Ammon's horn (tissue), 1 donor: ENCODE measurements around the gene ECE1.

Experiments
- DNase-seq: peaks from one replicate; pipeline ENCODE4 v3.0.0-alpha.2; 2016; ENCODE audit warnings: low spot score

Gene ECE1

DNA sequence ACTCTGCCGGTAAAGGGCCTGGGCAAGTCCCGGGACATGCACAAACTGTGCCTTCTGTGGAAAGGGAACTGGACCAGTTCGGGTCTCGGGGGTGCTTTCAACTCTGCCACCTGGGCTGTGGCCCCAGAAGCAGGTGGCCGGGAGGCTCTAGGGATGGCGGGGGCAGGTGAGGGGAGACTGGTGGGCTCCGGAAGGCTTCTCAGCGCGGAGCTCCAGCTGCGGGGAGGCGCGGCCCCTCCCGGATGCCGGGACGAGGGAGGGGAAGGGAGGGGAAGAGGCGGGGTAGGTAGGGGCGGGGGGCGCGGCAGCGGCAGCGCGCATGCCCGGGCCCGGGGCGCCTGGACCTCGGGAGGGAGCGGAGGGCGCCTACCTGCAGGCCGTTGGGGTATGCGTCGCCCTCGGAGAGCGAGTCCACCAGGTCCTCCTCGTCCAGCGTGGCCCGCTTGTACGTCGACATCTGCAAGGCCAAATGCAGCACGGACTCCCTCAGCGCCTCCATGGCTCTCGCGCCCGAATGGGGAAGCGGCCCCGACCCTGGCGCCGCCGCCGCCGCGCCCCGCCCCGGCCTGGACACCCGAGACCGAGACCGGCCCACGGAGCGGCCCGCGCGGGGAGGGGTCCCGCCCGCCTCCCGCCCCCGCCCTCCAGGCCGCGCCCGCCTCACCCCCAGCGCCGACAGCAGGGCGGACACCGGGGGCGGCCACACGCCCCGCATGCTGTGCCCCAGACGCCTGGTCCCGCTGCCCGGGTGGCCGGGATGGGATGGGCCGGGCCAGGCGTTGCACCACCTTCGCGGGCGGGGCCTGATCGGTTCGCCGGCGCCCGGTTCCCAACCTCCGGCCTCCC, at the start of gene ECE1:
ECE1 (minus strand) TSS at position 764 of the 846 bp plus-strand sequence; CDS start at position 715, 49 bp downstream.
- no peak for DNase-seq

DNA sequence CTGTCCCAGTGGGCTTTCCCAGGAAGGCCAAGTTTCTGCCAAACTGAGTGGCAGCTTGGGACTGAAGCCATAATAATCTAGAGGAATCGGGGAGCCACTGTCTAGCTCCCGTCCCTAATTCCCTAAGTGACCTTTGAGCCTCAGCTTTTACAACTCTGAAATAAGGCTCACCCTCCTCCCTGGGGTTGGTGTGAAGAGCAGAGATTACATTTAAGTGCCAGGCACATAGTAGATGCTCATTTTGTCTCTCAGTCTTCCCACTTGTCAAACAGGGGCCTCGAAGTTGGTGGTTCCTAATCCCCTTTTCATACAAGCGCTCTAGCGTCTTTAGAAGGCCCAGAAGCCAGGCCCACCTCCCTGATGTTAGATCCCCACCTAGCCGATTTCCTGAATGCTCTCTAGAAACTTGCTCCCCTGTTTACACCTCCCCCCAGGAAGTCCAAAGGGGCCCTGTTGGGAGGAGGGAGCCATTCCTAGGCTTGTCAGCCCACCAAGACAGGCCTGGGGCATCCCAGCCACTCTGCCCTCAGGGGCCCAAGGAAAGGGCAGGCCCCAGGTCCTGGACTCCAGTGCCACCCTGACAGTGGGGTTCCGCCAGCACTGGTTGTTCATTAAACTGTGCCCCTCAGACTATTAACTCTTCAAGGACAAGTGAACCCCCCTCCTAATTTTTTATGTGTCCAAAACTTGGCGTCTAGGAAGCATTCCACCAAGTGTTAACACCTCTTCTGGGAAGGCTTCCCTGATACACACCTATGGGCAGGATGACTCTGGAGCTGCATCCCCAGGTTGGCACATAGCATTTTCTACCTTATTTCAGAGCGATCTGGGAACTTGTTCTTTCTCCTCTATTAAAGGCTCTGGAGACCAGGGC, 49.3 kb upstream of the ECE1 start:
- no peak for DNase-seq

DNA sequence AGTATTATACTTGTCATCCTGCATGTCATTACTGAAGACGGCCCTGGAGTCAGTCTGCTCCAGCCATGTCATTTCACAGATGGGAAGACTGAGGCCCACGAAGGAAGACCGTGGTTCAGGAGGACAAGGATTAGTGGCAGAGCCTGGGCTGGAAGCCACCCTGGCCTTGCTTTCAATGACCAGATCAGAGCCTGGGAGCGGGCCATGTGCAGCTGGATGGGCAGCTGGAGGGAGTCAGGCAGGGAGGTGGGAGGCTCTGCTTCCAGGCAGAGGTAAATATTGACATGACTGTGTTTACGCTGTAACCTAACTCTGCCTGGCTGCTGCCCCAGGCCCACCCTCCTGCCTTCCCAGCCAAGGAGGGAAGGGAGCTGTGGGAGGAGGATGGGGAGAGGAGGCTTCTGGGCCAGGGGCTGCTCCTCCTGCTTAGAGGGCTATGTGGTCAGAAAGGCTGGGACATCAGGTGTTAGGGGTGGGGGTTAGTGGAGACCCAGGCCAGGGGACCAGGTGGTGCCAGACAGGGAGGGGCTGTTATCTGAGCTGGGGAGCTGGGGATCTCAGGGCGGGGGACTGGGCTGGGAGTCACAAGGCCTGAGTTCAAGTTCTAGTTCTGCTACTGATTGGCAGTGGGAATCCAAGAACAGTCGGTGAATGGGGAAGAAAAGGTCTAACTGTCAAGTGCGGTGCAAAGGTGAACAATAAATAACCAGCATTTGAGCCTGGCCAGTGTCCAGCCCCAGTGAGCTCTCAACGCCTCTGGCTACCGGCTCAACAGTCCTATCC, 48.5 kb upstream of the ECE1 start:
- DNase-seq: no peak

DNA sequence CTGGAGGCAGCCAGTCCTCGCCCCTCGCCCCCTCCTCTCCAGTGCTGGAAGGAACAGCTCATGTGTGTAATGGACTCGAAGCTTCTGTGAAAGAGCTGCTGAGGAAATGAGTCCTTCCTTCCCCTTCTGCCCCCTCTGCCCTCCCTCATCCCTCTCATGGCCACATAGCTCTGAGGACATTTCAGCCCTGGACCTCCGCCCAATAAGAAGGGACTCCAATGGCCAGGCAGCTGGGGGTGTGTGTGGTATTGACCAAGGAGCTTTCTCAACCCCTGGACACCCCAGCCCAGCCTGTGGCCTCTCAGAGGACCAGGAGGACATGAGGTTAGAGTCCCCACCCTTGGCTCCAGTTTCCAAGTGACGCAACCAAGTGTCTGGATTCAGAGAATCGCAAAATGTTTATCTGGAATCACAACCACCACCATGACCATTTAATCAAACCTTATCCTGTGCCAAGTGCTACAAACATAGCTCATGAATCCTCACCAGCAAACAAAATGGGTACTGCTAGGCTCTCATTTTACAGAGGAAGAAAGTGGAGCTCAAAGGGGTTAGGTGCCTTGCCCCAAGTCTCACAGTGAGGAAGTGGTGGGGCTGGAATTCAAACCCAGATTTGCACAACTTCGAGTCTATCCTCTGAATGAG, 47.8 kb upstream of the ECE1 start:
- no peak for DNase-seq

DNA sequence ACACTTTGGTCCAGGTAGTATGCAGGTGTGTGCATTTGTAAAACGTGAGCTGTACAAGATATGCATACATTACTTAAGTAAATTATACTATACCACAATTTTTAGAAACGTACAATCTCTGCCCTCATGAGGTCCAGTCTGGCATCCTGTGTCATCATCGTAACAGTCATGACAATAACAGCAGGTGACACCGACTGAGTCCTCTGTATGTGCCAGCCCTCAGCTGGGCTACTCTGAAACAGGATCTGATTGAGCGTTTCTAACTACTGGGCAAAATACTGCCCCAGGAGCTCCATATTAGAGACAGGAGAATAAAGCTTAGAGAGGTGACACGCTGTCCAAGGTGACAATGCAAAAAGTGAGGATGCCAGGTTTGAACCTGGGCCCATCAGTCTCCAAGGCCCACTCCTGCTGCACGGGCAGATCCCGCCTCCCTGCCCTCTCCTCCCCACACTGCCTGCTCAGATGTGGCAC, 47.2 kb upstream of the ECE1 start:
- no peak for DNase-seq

DNA sequence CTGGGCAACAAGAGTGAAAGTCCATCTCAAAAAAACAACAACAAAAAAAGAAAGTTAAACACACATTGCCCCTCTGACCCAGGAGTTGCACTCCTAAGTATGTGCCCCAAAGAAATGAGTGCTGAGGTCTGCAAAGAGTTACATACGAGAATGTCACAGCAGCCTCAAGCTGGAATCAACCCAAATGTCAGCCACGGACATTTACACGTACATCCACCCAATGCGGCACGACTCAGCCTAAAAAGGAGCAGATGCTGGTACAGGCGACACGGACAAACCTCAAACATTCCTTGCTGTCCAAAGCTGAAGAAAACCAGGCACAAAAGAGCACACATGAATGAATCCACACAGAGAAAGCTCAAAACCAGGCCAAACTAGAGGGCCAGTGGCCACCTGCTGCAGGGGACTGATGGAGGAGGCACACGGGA, 46.8 kb upstream of the ECE1 start:
- no peak for DNase-seq

DNA sequence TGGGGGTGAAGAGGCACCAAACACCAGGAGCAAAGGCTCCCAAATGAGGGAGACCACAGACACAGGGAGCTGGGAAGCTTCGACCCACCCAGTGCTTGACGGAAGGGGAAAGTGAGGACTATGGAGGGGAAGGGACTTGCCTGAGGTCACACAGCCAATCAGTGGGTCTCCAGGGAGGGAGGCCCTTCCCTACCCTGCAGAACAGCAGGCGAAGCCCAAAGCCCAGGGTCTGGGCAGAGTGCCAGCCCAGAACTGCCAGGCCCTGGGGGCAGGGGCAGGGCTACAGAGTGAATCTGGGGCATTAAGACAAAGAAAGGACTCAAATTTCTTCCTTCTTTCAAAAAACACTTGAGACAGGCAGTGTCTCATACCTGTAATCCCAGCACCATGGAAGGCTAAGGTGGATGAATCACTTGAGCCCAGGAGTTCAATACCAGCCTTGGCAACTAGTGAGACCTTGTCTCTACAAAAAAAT, 45.5 kb upstream of the ECE1 start:
- no peak for DNase-seq

DNA sequence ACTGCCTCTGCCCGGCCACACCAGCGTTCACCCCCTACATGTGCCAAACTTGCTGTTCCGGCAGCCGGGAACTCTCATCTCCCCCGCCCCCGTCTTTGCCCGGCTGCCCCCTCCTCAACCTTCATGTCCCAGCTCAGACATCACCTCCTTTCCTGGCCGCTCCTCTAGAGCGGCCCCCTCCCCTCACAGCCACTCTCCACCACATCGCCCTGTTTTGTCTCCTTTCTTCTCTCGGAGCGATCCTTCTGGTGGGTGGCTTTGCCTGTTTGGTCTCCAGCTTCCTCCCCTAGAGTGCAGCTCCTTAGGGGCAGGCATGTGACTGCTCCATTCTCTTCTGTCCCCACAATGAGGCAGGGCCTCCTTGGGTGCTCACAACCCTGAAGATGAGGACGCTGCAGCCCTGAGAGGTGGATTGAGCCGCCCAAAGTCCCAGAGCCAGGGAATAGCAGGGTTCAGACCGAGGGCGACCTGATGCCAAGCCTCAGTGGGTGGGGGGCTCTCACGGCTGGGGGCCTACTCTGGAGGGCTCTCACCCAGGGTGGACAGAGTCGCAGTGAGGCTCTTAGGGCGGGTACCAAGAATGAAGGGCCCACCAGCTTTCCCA, 44.9 kb upstream of the ECE1 start:
- no peak for DNase-seq

DNA sequence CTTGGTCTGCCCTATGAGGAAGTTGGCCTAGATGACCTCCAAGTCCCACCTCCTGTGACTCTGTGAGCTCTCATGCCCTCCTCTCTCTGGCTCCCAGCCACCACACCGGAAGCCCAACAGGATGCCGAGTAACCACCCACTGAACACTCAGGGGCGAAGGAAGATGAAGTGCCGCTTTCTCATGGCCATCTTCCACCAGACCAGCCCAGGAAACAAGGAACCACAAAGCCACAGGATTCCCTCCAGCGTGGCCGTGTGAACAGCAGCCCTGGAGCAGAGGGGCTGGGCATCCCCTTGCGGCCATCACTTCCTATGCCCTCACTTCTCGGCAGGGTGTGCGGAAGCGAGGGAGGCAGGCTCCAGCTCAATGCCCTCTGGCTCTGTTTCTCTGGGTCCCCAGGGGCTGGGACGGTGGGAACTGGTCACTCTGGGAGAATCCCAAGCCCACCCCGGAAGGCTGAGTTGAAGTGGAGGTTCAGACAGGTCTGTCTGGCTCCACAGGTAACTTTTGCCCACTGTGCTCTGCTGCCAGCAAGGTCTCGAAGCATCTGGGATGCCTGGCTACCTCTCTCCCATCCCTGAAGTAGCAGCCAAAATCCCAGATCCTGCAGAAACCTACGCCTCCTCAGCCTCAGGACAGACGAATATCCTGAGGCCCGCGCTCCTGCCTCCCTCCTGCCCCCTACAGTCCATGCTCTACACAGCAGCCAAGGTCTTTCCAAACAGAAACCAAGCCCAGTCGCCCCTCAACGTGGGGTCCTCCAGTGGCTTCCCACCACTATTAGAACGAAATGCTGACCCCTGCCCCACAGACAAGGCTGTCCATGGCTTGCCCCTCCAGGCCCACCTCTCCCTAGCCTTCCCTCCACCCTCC, 44.2 kb upstream of the ECE1 start:
- DNase-seq: peak; percentile 84

DNA sequence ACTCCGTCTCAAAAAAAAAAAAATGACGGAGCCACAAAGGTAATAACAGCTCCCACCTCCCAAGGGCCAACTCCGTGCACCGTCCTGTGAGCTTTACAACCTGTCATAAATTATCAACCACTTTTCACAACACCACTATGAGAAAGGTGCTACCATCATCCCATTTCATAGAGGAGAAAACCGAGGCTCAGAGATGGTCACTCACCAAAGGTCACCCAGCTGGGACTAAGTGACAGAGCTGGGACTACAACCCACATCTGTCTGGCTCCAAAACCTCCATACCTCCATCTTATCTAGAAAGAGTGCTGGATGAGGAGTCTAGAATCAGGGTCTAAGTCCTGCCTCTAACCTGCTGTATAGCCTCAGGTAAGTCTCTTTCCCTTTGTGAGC, 43.6 kb upstream of the ECE1 start:
- DNase-seq: no peak

DNA sequence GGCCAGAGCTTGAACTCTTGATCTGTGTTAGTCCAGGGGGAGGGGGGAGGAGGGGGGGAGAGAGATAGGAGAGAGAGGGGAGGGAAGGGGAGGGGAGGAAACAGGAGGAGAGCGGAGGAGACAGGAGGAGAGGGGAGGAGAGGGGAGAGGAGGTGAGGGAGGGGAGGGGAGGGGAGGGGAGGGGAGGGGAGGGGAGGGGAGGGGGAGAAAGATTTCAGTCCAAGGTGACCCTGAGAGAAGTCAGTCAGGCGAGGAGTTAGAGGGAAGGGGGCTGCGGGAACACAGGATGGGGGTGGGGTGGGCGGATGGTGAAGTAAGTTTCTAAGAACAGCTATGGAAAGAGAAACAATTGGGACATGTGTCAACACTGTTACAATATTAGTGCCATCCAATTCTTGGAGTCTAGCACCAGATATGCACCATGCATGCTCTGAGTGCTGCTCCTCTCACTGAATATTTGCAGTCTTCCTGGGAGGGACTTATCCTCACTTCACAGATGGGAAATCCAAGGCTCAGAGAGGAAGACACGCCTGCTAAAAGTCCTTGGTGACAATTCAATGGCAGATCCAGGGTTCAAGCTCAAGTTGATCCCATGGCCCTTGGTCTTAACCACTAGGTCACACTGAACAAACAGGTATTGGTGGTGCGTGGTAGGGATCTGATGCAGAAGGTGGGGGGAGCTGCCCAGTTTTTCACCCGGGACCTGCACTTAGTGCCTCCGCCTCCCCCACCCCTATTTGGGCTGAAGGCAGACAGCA, 42.5 kb upstream of the ECE1 start:
- DNase-seq: no peak

DNA sequence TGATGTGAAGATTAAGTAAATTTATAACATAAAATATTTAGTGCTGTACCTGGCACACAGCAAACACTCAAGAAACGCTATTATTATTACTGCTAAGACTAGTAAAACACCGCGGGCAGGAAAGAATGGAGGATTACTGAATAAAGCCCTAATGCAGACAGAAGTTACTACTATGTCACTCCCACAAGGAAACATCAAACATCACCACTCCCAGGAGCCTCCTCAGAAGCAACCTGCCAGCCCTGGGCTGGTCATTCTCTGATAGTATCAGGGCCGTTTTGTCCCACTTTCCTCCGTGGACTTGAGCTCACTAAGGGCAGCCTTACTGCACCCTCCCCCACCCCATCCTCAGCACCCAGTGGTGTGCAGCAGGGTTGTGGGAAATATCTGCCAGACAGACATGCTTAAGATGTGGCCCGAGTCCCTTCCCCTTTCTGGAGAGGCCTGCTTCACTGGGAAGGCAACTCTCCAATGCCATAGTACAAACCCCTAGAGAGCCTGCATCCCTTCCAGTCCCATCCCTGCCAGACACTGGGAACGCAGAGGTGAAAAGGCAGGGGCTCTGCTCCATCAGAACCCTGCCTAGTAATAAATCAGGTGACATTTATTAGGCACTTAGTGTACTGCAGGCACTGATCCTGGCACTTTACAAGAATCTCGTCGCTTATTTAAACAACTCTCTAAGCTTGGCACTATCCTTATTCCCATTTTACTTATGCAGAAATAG, 41.7 kb upstream of the ECE1 start:
- no peak for DNase-seq

DNA sequence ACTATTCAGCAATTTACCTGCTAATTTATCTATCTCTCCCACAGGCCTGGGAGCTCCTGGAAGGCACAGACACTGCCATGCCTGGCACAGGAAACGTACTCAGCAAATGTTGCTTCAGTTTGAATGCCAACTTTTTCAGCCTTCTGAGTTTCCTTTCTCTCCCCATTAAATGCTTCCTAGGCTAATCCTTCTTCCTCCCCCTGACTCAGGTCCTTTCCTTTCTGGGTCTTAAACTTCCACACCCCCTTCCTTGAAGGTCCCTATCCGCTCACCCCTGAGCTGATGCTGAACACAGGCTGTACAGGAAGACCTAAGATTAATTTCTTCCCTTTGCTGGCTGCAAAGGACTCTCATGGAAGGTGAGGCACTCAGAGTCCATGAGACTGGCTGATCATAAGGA, 40.3 kb upstream of the ECE1 start:
- no peak for DNase-seq

DNA sequence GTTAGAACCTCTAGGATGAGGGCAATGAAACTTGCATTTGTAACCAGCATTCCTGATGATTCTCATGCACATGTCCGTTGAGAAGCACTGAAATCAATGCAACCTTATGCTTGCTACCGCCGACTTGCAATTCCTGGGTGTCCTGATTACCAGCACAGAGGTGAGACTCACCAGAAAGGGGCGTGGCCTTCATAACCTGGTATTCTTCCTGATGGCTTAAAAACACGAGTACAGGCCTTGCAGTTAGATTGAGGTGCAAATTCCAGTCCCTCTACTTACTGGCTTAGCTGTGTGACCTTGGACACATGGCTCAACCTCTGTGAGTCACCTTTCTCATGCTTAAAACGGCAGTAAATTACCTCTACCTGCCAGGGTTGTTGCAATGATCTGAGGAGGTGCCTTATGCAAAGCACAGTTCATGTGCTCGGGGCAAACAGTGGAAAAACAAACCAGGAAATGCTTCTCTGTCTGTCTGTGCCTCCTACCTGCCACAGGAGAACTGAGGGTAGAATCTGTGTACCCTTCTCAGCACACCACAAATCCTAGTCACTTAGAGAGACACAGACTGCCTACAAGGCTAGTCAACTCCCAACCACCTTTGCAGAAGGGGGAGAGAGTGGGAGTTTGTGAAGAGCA, 39.1 kb upstream of the ECE1 start:
- DNase-seq: no peak

DNA sequence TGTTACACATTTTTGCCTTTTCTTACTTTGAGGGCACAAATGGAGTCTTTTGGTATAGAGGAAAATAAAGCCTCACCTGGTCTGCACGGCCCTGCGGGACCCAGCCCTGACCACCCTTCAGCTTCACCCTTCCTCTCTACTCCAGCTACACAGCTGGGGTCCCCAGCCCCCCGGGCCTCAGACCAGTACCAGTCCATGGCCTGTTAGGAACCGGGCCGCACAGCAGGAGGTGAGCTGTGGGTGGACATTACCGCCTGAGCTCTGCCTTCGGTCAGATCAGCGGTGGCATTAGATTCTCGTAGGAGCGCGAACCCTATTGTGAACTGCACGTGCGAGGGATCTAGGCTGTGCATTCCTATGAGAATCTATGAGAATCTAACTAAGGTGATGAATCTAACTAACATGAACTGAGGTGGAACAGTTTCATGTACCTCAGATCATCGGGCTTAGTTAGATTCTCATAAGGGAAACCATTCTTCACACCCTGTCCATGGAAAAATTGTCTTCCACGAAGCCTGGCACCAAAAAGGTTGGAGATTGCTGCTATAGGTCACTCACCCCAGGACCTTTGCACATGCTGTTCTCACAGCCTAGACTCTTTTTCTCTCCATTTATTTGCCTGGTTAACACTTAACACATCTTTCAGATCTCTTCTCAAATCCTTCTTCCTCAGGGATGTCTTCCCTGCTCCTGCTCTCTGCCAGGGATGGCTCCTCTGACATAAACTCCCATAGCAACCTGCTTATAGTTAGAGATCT, 37.5 kb upstream of the ECE1 start:
- DNase-seq: no peak

DNA sequence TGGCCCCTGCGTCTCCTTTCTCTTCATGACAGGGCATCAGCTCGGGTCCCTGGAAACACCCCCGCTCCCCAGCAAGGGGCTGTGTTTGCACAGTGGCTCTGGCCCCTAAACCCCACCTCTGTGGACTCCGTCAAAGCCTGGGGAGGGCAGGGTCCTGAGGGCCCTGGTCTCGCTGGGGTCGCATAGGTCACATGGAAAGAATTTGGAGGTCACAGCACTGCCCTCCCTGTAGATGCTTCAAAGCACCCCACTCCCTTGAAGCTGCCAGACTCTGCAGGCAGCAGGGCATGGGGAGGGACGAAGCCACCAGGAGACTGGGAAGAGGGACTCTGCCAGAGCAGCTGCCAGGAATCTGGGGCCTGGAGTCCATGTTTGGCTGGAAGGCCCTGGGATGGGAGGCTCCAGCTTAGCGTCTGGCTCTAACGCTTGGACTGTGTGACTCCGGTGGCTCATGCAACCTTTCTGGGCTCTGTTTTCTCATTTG, 36.6 kb upstream of the ECE1 start:
- no peak for DNase-seq

DNA sequence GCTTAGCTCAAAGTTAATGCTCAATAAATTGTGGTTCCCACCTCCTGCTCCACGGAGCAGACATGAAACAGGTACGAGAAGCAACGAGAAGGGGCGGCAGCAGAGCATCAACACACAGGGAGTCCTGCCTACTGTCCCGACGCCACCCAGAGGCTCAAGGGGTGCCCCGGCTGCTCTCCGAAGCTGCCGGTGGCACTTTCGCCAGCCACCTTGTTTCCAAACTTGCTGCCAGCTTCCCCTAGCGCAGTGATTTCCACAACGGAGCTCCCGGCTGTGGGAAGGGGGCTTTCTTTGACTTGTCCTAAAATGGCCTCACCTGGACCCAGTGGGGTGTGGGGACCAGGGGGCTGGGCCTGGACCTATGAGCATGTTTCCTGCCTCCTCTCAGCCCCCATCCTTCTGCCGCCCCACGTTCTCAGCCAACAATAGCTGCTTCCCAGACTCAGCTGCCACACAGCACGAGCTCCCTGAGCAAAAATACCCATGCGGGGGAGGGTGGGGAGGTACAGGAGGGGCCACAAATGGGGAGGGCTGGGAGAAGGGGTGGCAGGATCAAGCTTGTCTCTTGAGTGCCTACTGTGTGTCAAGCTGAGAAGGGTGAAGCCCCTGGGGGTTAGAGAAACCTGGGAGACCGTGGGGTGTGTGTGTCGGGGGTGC, 35.6 kb upstream of the ECE1 start:
- DNase-seq: no peak
